HUES6 (cell line): Measurements from ENCODE around the gene ENDOV.

ENCODE experiments used
- H3K27ac ChIP-seq: 2 replicates; pipeline ENCODE4 v1.7.0; 2013; ENCODE audit warnings: low read depth, mild to moderate bottlenecking, low read length, inconsistent platforms
- H3K27me3 ChIP-seq: 2 replicates; pipeline ENCODE4 v1.6.1; 2013; ENCODE audit warnings: low read length; ENCODE audit not compliant: control insufficient read depth, insufficient read depth
- H3K36me3 ChIP-seq: 2 replicates; pipeline ENCODE4 v1.6.1; 2013; ENCODE audit warnings: low read length; ENCODE audit not compliant: control insufficient read depth, insufficient read depth
- H3K4me1 ChIP-seq: 2 replicates; pipeline ENCODE4 v1.6.1; 2013; ENCODE audit warnings: low read length; ENCODE audit not compliant: control insufficient read depth, insufficient read depth
- H3K4me3 ChIP-seq: 2 replicates; pipeline ENCODE4 v1.5.1; 2013; ENCODE audit warnings: low read depth, low read length
- H3K9ac ChIP-seq: one replicate; pipeline ENCODE4 v1.6.1; 2013; ENCODE audit warnings: mild to moderate bottlenecking, low read length
- H3K9me3 ChIP-seq: 2 replicates; pipeline ENCODE4 v1.6.1; 2013; ENCODE audit warnings: low read depth, low read length; ENCODE audit not compliant: control insufficient read depth, insufficient read depth

Gene ENDOV

GRCh38 chr17:80433916-80434666, 19.1 kb downstream of the ENDOV start:
- H3K36me3 ChIP-seq: no peaks in the 10 kb centered on the region
- H3K4me3 ChIP-seq: no peak overlapping the region
- H3K4me1 ChIP-seq: no peaks in the 10 kb centered on the region
- H3K9ac ChIP-seq: no peak overlapping the region
- peaks cover 6% of the 10 kb centered on the region; the same call in 1 of the 2 replicates for H3K27me3 ChIP-seq
- no peaks in the 10 kb centered on the region for H3K9me3 ChIP-seq
- H3K27ac ChIP-seq: no peak overlapping the region

GRCh38 chr17:80437532-80437931, 22.6 kb downstream of the ENDOV start:
- Histone ChIP-seq H3K27me3 (peaks cover 20% of the 10 kb centered on the region), H3K36me3 (no peaks in the 10 kb centered on the region), H3K4me1 (no peaks in the 10 kb centered on the region), H3K4me3 (no peak overlapping the region), H3K27ac (no peak overlapping the region), H3K9ac (no peak overlapping the region), H3K9me3 (no peaks in the 10 kb centered on the region)

GRCh38 chr17:80438806-80439205, 23.8 kb downstream of the ENDOV start:
- peaks cover 32% of the 10 kb centered on the region for H3K27me3 ChIP-seq
- H3K36me3 ChIP-seq: no peaks in the 10 kb centered on the region
- no peak overlapping the region for H3K4me3 ChIP-seq
- no peaks in the 10 kb centered on the region for H3K9me3 ChIP-seq
- no peak overlapping the region for H3K9ac ChIP-seq
- 0 out of 2 replicates have a peak, but pooled peaks cover under 1% of the 10 kb centered on the region for H3K4me1 ChIP-seq
- H3K27ac ChIP-seq: no peak overlapping the region

- Histone ChIP-seq H3K36me3 (no peaks in the 10 kb centered on the region), H3K27me3 (peaks cover 38% of the 10 kb centered on the region), H3K27ac (no peak overlapping the region)
Measured at GRCh38 chr17:80439499-80439898, 24.5 kb downstream of the ENDOV start.

GRCh38 chr17:80441133-80441578, 26.2 kb downstream of the ENDOV start:
- H3K36me3 ChIP-seq: no peaks in the 10 kb centered on the region
- H3K4me1 ChIP-seq: peaks cover 5% of the 10 kb centered on the region; the same call in 1 of the 2 replicates
- peaks cover 53% of the 10 kb centered on the region for H3K27me3 ChIP-seq
- no peaks in the 10 kb centered on the region for H3K9me3 ChIP-seq
- no peak overlapping the region for H3K27ac ChIP-seq
- no peak overlapping the region for H3K4me3 ChIP-seq
- no peak overlapping the region for H3K9ac ChIP-seq

More at GRCh38 chr17:80439499-80439898, 24.5 kb downstream of the ENDOV start:
- H3K4me1 ChIP-seq: peaks cover 5% of the 10 kb centered on the region; the same call in 1 of the 2 replicates
- no peaks in the 10 kb centered on the region for H3K9me3 ChIP-seq
- H3K9ac ChIP-seq: no peak overlapping the region
- no peak overlapping the region for H3K4me3 ChIP-seq

- Histone ChIP-seq H3K4me3 (no peak overlapping the region), H3K36me3 (no peaks in the 10 kb centered on the region), H3K9me3 (no peaks in the 10 kb centered on the region), H3K27ac (no peak overlapping the region), H3K4me1 (peaks cover 5% of the 10 kb centered on the region; the same call in 1 of the 2 replicates), H3K27me3 (peaks cover 53% of the 10 kb centered on the region), H3K9ac (no peak overlapping the region)
Measured at GRCh38 chr17:80441598-80442322, 26.8 kb downstream of the ENDOV start.

GRCh38 chr17:80442323-80442659, 27.3 kb downstream of the ENDOV start:
- H3K9me3 ChIP-seq: no peaks in the 10 kb centered on the region
- no peak overlapping the region for H3K4me3 ChIP-seq
- H3K9ac ChIP-seq: no peak overlapping the region
- peaks cover 53% of the 10 kb centered on the region for H3K27me3 ChIP-seq
- peaks cover 5% of the 10 kb centered on the region; the same call in 1 of the 2 replicates for H3K4me1 ChIP-seq
- H3K36me3 ChIP-seq: no peaks in the 10 kb centered on the region
- H3K27ac ChIP-seq: no peak overlapping the region

GRCh38 chr17:80442764-80443163, 27.8 kb downstream of the ENDOV start:
- H3K4me1 ChIP-seq: peaks cover 5% of the 10 kb centered on the region; the same call in 1 of the 2 replicates
- H3K9ac ChIP-seq: no peak overlapping the region
- H3K27ac ChIP-seq: no peak overlapping the region
- H3K36me3 ChIP-seq: no peaks in the 10 kb centered on the region
- peaks cover 51% of the 10 kb centered on the region for H3K27me3 ChIP-seq
- H3K4me3 ChIP-seq: no peak overlapping the region
- no peaks in the 10 kb centered on the region for H3K9me3 ChIP-seq

- H3K27ac ChIP-seq: no peak overlapping the region
- no peaks in the 10 kb centered on the region for H3K9me3 ChIP-seq
- peaks cover 55% of the 10 kb centered on the region for H3K27me3 ChIP-seq
- H3K36me3 ChIP-seq: no peaks in the 10 kb centered on the region
- peaks cover 5% of the 10 kb centered on the region; the same call in 1 of the 2 replicates for H3K4me1 ChIP-seq
- no peak overlapping the region for H3K4me3 ChIP-seq
- H3K9ac ChIP-seq: no peak overlapping the region
Measured at GRCh38 chr17:80443498-80443897, 28.5 kb downstream of the ENDOV start.

- peak overlapping the region; percentile 36 for H3K4me3 ChIP-seq
Measured at GRCh38 chr17:80443916-80444643, 29.1 kb downstream of the ENDOV start.

More at GRCh38 chr17:80443916-80444643, 29.1 kb downstream of the ENDOV start:
- H3K27me3 ChIP-seq: peaks cover 60% of the 10 kb centered on the region
- no peak overlapping the region for H3K9ac ChIP-seq
- no peak overlapping the region for H3K27ac ChIP-seq
- peaks cover 5% of the 10 kb centered on the region; the same call in 1 of the 2 replicates for H3K4me1 ChIP-seq
- H3K36me3 ChIP-seq: no peaks in the 10 kb centered on the region
- no peaks in the 10 kb centered on the region for H3K9me3 ChIP-seq
